GM23338 (cell line): ENCODE measurements around the gene OR51T1.

Experiments used
- JUNB ChIP-seq: IDR thresholded peaks from one replicate; pipeline ENCODE4 v1.6.1; 2016; ENCODE audit warnings: antibody characterized with exemption; ENCODE audit not compliant: unreplicated experiment
- POLR2AphosphoS5 ChIP-seq: IDR thresholded peaks from 2 replicates; pipeline ENCODE4 v1.6.1; 2016; ENCODE audit warnings: antibody characterized with exemption, low read depth
- ZNF331 ChIP-seq: fragments of 250-450 bp; sonication (Bioruptor Pico); IDR thresholded peaks from 2 replicates; pipeline ENCODE4 v1.5.0; 2020; ENCODE audit warnings: low read depth, mild to moderate bottlenecking, moderate library complexity
- TF ChIP-seq, protein P1 (sequence below), 2 experiments: fragments of 200-600 bp in 1 of 2; sonication (generic) in 1 of 2; conservative IDR thresholded peaks; 2 replicates each; pipeline versions ENCODE4 v1.5.1 to v1.6.1; 2016 to 2017; ENCODE audit warnings: antibody characterized with exemption in 2 of 2, low read depth in 2 of 2, mild to moderate bottlenecking in 2 of 2, moderate library complexity in 1 of 2

DNA sequence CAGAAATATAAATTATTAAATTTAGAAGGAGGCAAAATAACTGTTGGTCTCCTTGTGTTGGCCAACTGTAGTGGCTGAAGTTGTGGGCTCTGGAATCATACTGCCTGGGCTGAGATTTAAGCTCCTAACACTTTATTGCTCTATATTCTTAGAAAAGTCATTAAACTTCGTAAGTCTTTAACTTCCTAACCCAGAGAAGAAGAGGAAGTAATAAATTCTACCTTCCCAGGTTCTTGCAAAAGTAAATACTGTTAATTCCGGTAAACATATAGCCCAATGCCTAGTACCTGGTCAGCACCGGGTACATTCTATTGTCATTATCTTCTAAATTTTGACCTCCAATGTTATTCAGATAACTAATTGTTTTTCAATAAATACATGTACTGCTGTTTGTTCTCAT lies 4.5 kb downstream of the OR51T1 start:
- TF ChIP-seq, protein P1, sequence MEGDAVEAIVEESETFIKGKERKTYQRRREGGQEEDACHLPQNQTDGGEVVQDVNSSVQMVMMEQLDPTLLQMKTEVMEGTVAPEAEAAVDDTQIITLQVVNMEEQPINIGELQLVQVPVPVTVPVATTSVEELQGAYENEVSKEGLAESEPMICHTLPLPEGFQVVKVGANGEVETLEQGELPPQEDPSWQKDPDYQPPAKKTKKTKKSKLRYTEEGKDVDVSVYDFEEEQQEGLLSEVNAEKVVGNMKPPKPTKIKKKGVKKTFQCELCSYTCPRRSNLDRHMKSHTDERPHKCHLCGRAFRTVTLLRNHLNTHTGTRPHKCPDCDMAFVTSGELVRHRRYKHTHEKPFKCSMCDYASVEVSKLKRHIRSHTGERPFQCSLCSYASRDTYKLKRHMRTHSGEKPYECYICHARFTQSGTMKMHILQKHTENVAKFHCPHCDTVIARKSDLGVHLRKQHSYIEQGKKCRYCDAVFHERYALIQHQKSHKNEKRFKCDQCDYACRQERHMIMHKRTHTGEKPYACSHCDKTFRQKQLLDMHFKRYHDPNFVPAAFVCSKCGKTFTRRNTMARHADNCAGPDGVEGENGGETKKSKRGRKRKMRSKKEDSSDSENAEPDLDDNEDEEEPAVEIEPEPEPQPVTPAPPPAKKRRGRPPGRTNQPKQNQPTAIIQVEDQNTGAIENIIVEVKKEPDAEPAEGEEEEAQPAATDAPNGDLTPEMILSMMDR (conservative IDR thresholded peaks at IDR 0.05; ENCODE audit: low read depth in 2 of 2) = no peak
- TF ChIP-seq ZNF331 (CRISPR knock-in tag) (no peak), POLR2AphosphoS5 (no peak), JUNB (no peak)
